Measurements from ENCODE around the gene ARFRP1. TPM values are rescaled to one million over a fixed set of nuclear protein-coding genes. Genes with fewer than 3 reads are reported as not detected.

Gene ARFRP1
- total and polyA plus RNA-seq, 2 of the 4 experiments (the other 2 are of a cell fraction): 25.3 to 36.6 TPM

DNA sequence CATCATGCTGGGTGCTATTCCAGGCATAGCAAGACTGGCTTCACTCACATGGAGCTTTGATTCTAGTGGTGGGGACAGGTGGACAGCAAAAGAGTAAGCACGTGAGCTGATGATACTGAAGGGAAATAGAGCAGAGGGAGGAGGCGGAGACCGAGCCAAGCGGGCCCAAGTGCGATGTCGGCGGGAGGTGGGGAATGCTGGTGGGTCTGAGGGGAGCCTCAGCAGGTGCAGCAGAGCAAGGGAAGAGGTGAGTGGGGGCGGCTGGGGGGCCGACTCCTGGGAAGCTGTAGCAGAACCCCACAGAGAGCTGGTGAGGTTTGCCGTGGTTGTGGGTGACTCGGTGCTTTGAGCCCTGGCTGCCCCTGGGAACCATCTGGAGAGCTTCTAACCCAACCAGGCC, 39.4 kb downstream of the ARFRP1 start:
- no peak overlapping the region for H4K91ac ChIP-seq (ENCODE audit: insufficient read depth, low read depth, low read length)
- ATAC-seq (ENCODE audit: low read depth): no peak
- H3K36me3 ChIP-seq (ENCODE audit: control insufficient read depth, insufficient read depth, low read length): peaks cover 47% of the 10 kb centered on the region
- no peaks in the 10 kb centered on the region for H3K9me1 ChIP-seq (ENCODE audit: insufficient read depth, low read length)
- no peak overlapping the region for H3K14ac ChIP-seq (replicated peaks; ENCODE audit: low read depth, low read length)
- H4K5ac ChIP-seq (ENCODE audit: low read depth, low read length): no peak overlapping the region
- H3K9me3 ChIP-seq (ENCODE audit: control insufficient read depth, insufficient read depth, low read length): no peaks in the 10 kb centered on the region
- H3K56ac ChIP-seq (ENCODE audit: extremely low read depth, insufficient read depth, low read length): no peak overlapping the region
- H3K9ac ChIP-seq (ENCODE audit: low read depth, low read length): no peak overlapping the region
- no peak overlapping the region for H2BK120ac ChIP-seq (ENCODE audit: low read depth, low read length)
- H3K4ac ChIP-seq (ENCODE audit: low read depth, low read length): no peak overlapping the region
- no peak overlapping the region for H3K27ac ChIP-seq (ENCODE audit: insufficient read depth, low read length)
- TF ChIP-seq RFX5 (IDR thresholded peaks at IDR 0.05; ENCODE audit: low read depth, low read length): no peak
- TF ChIP-seq RAD21 (IDR thresholded peaks at IDR 0.05; ENCODE audit: low read length): no peak
- no peak for TF ChIP-seq POLR2A (IDR thresholded peaks at IDR 0.05; ENCODE audit: low read depth, low read length)
- no peak for TF ChIP-seq MXI1 (IDR thresholded peaks at IDR 0.05; ENCODE audit: borderline replicate concordance, low read depth, low read length)
- TF ChIP-seq MAZ (IDR thresholded peaks at IDR 0.05; ENCODE audit: borderline replicate concordance, low read depth, low read length): no peak
- dilution Hi-C loops (cut with HindIII; ENCODE audit: low sequenced_read_pairs, unreplicated experiment) (no loop called here), in situ Hi-C loops (cut with MboI; ENCODE audit: low sequenced_read_pairs) (no loop called here), intact Hi-C loops (cut with micrococcal nuclease) (no loop called here)
- no peak overlapping the region for H3K18ac ChIP-seq (ENCODE audit: low read depth, low read length)
- no peak overlapping the region for H4K8ac ChIP-seq (ENCODE audit: low read depth in 2 of 2, low read length in 2 of 2)
- ChIA-PET CTCF (no interaction called here), POLR2A (ENCODE audit: unreplicated experiment) (no interaction called here)
- no peak overlapping the region for H3K4me3 ChIP-seq (ENCODE audit: insufficient read depth, low read depth, low read length)
- no peak overlapping the region for H2AFZ ChIP-seq (replicated peaks; ENCODE audit: low read length, poor library complexity)
- H3K79me1 ChIP-seq (ENCODE audit: low read depth in 1 of 2, low read length in 2 of 2): peaks cover 3 to 24% of the 10 kb centered on the region in 2 experiments; a peak in 3 of 4 replicates
- no TSS peak for BruUV-seq (replicated peaks)
- no peak overlapping the region for H2BK15ac ChIP-seq (ENCODE audit: low read depth, low read length)
- 97% methylated on average over 6 of the region's 11 CpGs; no CpG with 5 or more reads in 1 of the 2 experiments for WGBS, 2 experiments (ENCODE audit: extremely low coverage in 2 of 2, insufficient read length in 1 of 2)
- H3K4me1 ChIP-seq (ENCODE audit: control insufficient read depth, insufficient read depth, low read length): no peaks in the 10 kb centered on the region; the same call in 1 of the 2 replicates
- H3K4me2 ChIP-seq (ENCODE audit: low read depth, low read length): no peak overlapping the region
- H2AK9ac ChIP-seq (replicated peaks; ENCODE audit: low read depth, low read length, poor library complexity): no peak overlapping the region
- H2BK20ac ChIP-seq (ENCODE audit: low read depth, low read length): no peak overlapping the region
- H4K20me1 ChIP-seq (ENCODE audit: insufficient read depth, low read length): no peaks in the 10 kb centered on the region
- DNase-seq: no peak
- no peaks in the 10 kb centered on the region for H3K27me3 ChIP-seq (ENCODE audit: control insufficient read depth, insufficient read depth, low read length)
- H2AK5ac ChIP-seq (ENCODE audit: low read depth, low read length): no peak overlapping the region
- H3K23ac ChIP-seq (ENCODE audit: low read depth, low read length): no peak overlapping the region
- H2BK5ac ChIP-seq (ENCODE audit: low read depth, low read length, poor library complexity, severe bottlenecking): no peak overlapping the region
